WTC11 (cell line): ENCODE data around the gene C2CD5. TPM values are rescaled to one million over a fixed set of nuclear protein-coding genes. Genes with fewer than 3 reads are reported as not detected.
A peak's percentile ranks its signal among the peaks of the same experiment; 100 is the strongest.

Source experiments
- E2F1 ChIP-seq: sonication (generic); formaldehyde crosslinking; IDR thresholded peaks from 2 replicates; pipeline ENCODE4 v1.8.0; 2022; ENCODE audit warnings: mild to moderate bottlenecking, missing genetic modification reagents
- ERG ChIP-seq: fragments of 250-450 bp; sonication (Bioruptor Pico); IDR thresholded peaks from 2 replicates; pipeline ENCODE4 v1.8.0; 2021; ENCODE audit warnings: mild to moderate bottlenecking
- ESRRA ChIP-seq: sonication (generic); formaldehyde crosslinking; IDR thresholded peaks from 2 replicates; pipeline ENCODE4 v1.8.1; 2022; ENCODE audit warnings: mild to moderate bottlenecking, missing genetic modification reagents, borderline replicate concordance
- FOXK1 ChIP-seq: sonication (generic); formaldehyde crosslinking; IDR thresholded peaks from 2 replicates; pipeline ENCODE4 v1.8.0; 2022; ENCODE audit warnings: mild to moderate bottlenecking, moderate library complexity, missing genetic modification reagents
- MAX ChIP-seq: sonication (generic); formaldehyde crosslinking; IDR thresholded peaks from 2 replicates; pipeline ENCODE4 v1.8.0; 2022; ENCODE audit warnings: mild to moderate bottlenecking, missing genetic modification reagents
- NFE2L1 ChIP-seq: sonication (generic); formaldehyde crosslinking; IDR thresholded peaks from 2 replicates; pipeline ENCODE4 v1.8.1; 2023; ENCODE audit warnings: missing genetic modification reagents
- PREB ChIP-seq: sonication (generic); formaldehyde crosslinking; IDR thresholded peaks from 2 replicates; pipeline ENCODE4 v1.8.1; 2022; ENCODE audit warnings: mild to moderate bottlenecking, missing genetic modification reagents, moderate library complexity, borderline replicate concordance
- SMAD4 ChIP-seq: sonication (generic); formaldehyde crosslinking; IDR thresholded peaks from 2 replicates; pipeline ENCODE4 v1.8.0; 2022; ENCODE audit warnings: mild to moderate bottlenecking, missing genetic modification reagents
- SP1 ChIP-seq: sonication (generic); formaldehyde crosslinking; conservative IDR thresholded peaks from 2 replicates; pipeline ENCODE4 v1.8.1; 2022; ENCODE audit warnings: missing genetic modification reagents
- STAT6 ChIP-seq: sonication (generic); formaldehyde crosslinking; conservative IDR thresholded peaks from 2 replicates; pipeline ENCODE4 v1.8.1; 2023; ENCODE audit warnings: mild to moderate bottlenecking, low read depth, missing genetic modification reagents, moderate library complexity
- TCF7 ChIP-seq: sonication (generic); formaldehyde crosslinking; IDR thresholded peaks from 2 replicates; pipeline ENCODE4 v1.8.0; 2022; ENCODE audit warnings: mild to moderate bottlenecking, low read depth, missing genetic modification reagents, moderate library complexity
- TEAD1 ChIP-seq: sonication (generic); formaldehyde crosslinking; IDR thresholded peaks from 2 replicates; pipeline ENCODE4 v1.8.0; 2022; ENCODE audit warnings: mild to moderate bottlenecking, missing genetic modification reagents
- TEAD4 ChIP-seq: sonication (generic); formaldehyde crosslinking; IDR thresholded peaks from 2 replicates; pipeline ENCODE4 v1.8.0; 2022; ENCODE audit warnings: mild to moderate bottlenecking, missing genetic modification reagents
- ZNF281 ChIP-seq: sonication (generic); formaldehyde crosslinking; IDR thresholded peaks from 2 replicates; pipeline ENCODE4 v1.8.0; 2023; ENCODE audit warnings: mild to moderate bottlenecking, missing genetic modification reagents
- ZNF671 ChIP-seq: fragments of 250-450 bp; sonication (Bioruptor Pico); IDR thresholded peaks from 2 replicates; pipeline ENCODE4 v1.8.0; 2021; ENCODE audit warnings: mild to moderate bottlenecking
- total RNA-seq: library from RNA; stranded (reverse); gene quantifications from 3 replicates; pipeline ENCODE4 v1.2.3, GENCODE V29; 2021
- TF ChIP-seq, protein P1 (sequence below): sonication (generic); formaldehyde crosslinking; IDR thresholded peaks from 2 replicates; pipeline ENCODE4 v1.8.1; 2023; ENCODE audit warnings: mild to moderate bottlenecking, missing genetic modification reagents, borderline replicate concordance
- TF ChIP-seq, protein P2 (sequence below): sonication (generic); formaldehyde crosslinking; IDR thresholded peaks from 2 replicates; pipeline ENCODE4 v1.8.1; 2023; ENCODE audit warnings: mild to moderate bottlenecking, missing genetic modification reagents, moderate library complexity
- TF ChIP-seq, protein P3 (sequence below): sonication (generic); formaldehyde crosslinking; IDR thresholded peaks from 2 replicates; pipeline ENCODE4 v1.8.1; 2022; ENCODE audit warnings: mild to moderate bottlenecking, moderate library complexity, missing genetic modification reagents
- TF ChIP-seq, protein P4 (sequence below): fragments of 200-600 bp; IDR thresholded peaks from 2 replicates; pipeline ENCODE4 v1.8.0; 2022; ENCODE audit warnings: antibody characterized with exemption

Gene C2CD5
- total RNA-seq, 1 experiment from 2014 or later: 48.1 TPM

GRCh38 chr12:22544038-22544979 lies at the start of gene C2CD5 (continued):
- TF ChIP-seq STAT6 (CRISPR knock-in tag) (0 out of 2 replicates have a peak, but pooled peaks have one; percentile 47), E2F1 (0 out of 2 replicates have a peak, but pooled peaks have one; percentile 17), FOXK1 (CRISPR knock-in tag) (peak; percentile 92), NFE2L1 (CRISPR knock-in tag) (peak; percentile 70; the same call in 1 of the 2 replicates), ZNF671 (CRISPR knock-in tag) (no peak), ERG (no peak), PREB (CRISPR knock-in tag) (0 out of 2 replicates have a peak, but pooled peaks have one; percentile 44), SMAD4 (CRISPR knock-in tag) (0 out of 2 replicates have a peak, but pooled peaks have one; percentile 9), TCF7 (CRISPR knock-in tag) (0 out of 2 replicates have a peak, but pooled peaks have one; percentile 43), ESRRA (CRISPR knock-in tag) (0 out of 2 replicates have a peak, but pooled peaks have one; percentile 42), MAX (CRISPR knock-in tag) (peak; percentile 93), TEAD4 (CRISPR knock-in tag) (no peak), SP1 (CRISPR knock-in tag) (peak; percentile 95), TEAD1 (CRISPR knock-in tag) (peak; percentile 89), ZNF281 (CRISPR knock-in tag) (peak; percentile 79; the same call in 1 of the 2 replicates)
- TF ChIP-seq, protein P1, sequence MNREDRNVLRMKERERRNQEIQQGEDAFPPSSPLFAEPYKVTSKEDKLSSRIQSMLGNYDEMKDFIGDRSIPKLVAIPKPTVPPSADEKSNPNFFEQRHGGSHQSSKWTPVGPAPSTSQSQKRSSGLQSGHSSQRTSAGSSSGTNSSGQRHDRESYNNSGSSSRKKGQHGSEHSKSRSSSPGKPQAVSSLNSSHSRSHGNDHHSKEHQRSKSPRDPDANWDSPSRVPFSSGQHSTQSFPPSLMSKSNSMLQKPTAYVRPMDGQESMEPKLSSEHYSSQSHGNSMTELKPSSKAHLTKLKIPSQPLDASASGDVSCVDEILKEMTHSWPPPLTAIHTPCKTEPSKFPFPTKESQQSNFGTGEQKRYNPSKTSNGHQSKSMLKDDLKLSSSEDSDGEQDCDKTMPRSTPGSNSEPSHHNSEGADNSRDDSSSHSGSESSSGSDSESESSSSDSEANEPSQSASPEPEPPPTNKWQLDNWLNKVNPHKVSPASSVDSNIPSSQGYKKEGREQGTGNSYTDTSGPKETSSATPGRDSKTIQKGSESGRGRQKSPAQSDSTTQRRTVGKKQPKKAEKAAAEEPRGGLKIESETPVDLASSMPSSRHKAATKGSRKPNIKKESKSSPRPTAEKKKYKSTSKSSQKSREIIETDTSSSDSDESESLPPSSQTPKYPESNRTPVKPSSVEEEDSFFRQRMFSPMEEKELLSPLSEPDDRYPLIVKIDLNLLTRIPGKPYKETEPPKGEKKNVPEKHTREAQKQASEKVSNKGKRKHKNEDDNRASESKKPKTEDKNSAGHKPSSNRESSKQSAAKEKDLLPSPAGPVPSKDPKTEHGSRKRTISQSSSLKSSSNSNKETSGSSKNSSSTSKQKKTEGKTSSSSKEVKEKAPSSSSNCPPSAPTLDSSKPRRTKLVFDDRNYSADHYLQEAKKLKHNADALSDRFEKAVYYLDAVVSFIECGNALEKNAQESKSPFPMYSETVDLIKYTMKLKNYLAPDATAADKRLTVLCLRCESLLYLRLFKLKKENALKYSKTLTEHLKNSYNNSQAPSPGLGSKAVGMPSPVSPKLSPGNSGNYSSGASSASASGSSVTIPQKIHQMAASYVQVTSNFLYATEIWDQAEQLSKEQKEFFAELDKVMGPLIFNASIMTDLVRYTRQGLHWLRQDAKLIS: peak; percentile 89
- TF ChIP-seq, protein P2, sequence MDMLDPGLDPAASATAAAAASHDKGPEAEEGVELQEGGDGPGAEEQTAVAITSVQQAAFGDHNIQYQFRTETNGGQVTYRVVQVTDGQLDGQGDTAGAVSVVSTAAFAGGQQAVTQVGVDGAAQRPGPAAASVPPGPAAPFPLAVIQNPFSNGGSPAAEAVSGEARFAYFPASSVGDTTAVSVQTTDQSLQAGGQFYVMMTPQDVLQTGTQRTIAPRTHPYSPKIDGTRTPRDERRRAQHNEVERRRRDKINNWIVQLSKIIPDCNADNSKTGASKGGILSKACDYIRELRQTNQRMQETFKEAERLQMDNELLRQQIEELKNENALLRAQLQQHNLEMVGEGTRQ (CRISPR knock-in tag): 0 out of 2 replicates have a peak, but pooled peaks have one; percentile 32
- TF ChIP-seq, protein P3, sequence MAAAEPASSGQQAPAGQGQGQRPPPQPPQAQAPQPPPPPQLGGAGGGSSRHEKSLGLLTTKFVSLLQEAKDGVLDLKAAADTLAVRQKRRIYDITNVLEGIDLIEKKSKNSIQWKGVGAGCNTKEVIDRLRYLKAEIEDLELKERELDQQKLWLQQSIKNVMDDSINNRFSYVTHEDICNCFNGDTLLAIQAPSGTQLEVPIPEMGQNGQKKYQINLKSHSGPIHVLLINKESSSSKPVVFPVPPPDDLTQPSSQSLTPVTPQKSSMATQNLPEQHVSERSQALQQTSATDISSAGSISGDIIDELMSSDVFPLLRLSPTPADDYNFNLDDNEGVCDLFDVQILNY (CRISPR knock-in tag): peak; percentile 91
- TF ChIP-seq, protein P4, sequence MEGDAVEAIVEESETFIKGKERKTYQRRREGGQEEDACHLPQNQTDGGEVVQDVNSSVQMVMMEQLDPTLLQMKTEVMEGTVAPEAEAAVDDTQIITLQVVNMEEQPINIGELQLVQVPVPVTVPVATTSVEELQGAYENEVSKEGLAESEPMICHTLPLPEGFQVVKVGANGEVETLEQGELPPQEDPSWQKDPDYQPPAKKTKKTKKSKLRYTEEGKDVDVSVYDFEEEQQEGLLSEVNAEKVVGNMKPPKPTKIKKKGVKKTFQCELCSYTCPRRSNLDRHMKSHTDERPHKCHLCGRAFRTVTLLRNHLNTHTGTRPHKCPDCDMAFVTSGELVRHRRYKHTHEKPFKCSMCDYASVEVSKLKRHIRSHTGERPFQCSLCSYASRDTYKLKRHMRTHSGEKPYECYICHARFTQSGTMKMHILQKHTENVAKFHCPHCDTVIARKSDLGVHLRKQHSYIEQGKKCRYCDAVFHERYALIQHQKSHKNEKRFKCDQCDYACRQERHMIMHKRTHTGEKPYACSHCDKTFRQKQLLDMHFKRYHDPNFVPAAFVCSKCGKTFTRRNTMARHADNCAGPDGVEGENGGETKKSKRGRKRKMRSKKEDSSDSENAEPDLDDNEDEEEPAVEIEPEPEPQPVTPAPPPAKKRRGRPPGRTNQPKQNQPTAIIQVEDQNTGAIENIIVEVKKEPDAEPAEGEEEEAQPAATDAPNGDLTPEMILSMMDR: peak; percentile 19; the same call in 1 of the 2 replicates
